ENCODE measurements around the gene LRP1. TPM values are rescaled to one million over a fixed set of nuclear protein-coding genes. Genes with fewer than 3 reads are reported as not detected.

LRP1 gene
- total RNA-seq, 2 donors from 2014 or later = 53.5 to 198 TPM

GRCh38 chr12:57171668-57172067, 43.4 kb downstream of the LRP1 start:
- no peaks in the 10 kb centered on the region for H3K9me3 ChIP-seq
- DNase-seq (ENCODE audit: low spot score) = no peak
- no peaks in the 10 kb centered on the region for H3K27me3 ChIP-seq (replicated peaks; ENCODE audit: insufficient read depth)
- intact Hi-C loops (cut with DNase I) = loop anchor here (2.0 kb wide), 1 partner anchor 47 kb away; no protein-coding TSS in a partner anchor
- WGBS = 47% methylated on average over 4 of the region's 4 CpGs
- no peak overlapping the region for H3K4me3 ChIP-seq
- H3K4me1 ChIP-seq (replicated peaks) = peaks cover 3% of the 10 kb centered on the region
- TF ChIP-seq, protein P1, sequence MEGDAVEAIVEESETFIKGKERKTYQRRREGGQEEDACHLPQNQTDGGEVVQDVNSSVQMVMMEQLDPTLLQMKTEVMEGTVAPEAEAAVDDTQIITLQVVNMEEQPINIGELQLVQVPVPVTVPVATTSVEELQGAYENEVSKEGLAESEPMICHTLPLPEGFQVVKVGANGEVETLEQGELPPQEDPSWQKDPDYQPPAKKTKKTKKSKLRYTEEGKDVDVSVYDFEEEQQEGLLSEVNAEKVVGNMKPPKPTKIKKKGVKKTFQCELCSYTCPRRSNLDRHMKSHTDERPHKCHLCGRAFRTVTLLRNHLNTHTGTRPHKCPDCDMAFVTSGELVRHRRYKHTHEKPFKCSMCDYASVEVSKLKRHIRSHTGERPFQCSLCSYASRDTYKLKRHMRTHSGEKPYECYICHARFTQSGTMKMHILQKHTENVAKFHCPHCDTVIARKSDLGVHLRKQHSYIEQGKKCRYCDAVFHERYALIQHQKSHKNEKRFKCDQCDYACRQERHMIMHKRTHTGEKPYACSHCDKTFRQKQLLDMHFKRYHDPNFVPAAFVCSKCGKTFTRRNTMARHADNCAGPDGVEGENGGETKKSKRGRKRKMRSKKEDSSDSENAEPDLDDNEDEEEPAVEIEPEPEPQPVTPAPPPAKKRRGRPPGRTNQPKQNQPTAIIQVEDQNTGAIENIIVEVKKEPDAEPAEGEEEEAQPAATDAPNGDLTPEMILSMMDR (IDR thresholded peaks at IDR 0.05) = no peak
- no peak for TF ChIP-seq POLR2AphosphoS5 (IDR thresholded peaks at IDR 0.05)
- TF ChIP-seq POLR2A (IDR thresholded peaks at IDR 0.05) = no peak
- H3K36me3 ChIP-seq = peaks cover 0 to 20% of the 10 kb centered on the region in 2 donors
- H3K27ac ChIP-seq = no peak overlapping the region

- Histone ChIP-seq H3K36me3 (peaks cover 0 to 12% of the 10 kb centered on the region in 2 donors), H3K4me3 (no peak overlapping the region), H3K9me3 (no peaks in the 10 kb centered on the region), H3K27ac (no peak overlapping the region), H3K4me1 (replicated peaks) (peaks cover 3% of the 10 kb centered on the region), H3K27me3 (replicated peaks; ENCODE audit: insufficient read depth) (no peaks in the 10 kb centered on the region)
- intact Hi-C loops (cut with DNase I) = loop anchor here (2.0 kb wide), 1 partner anchor 48 kb away; no protein-coding TSS in a partner anchor
- 77% methylated on average over 11 of the region's 11 CpGs for WGBS
- TF ChIP-seq POLR2A (IDR thresholded peaks at IDR 0.05) (no peak), POLR2AphosphoS5 (IDR thresholded peaks at IDR 0.05) (no peak)
- TF ChIP-seq, protein P1 (IDR thresholded peaks at IDR 0.05) = peak in 2 of 4 experiments; percentile 22 to 50
- DNase-seq (ENCODE audit: low spot score) = no peak
Observed at GRCh38 chr12:57173089-57173488, 44.8 kb downstream of the LRP1 start.

DNA sequence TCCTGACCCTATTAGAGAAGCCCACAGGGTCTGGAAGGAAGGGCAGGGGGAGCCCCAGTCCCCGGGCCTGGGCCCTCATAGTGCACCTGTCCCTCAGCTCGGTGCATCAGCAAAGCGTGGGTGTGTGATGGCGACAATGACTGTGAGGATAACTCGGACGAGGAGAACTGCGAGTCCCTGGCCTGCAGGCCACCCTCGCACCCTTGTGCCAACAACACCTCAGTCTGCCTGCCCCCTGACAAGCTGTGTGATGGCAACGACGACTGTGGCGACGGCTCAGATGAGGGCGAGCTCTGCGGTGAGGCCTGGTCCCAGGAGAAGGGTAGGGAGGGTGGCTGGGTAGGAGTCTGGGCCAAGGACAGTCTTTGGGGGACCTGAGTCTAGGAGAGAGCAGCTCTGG, 45.4 kb downstream of the LRP1 start:
- WGBS = 88% methylated on average over 14 of the region's 14 CpGs
- DNase-seq (ENCODE audit: low spot score) = no peak
- H3K4me1 ChIP-seq (replicated peaks) = peaks cover 3% of the 10 kb centered on the region
- intact Hi-C loops (cut with DNase I) = loop anchor here (2.0 kb wide), 1 partner anchor 49 kb away; no protein-coding TSS in a partner anchor
- H3K27me3 ChIP-seq (replicated peaks; ENCODE audit: insufficient read depth) = no peaks in the 10 kb centered on the region
- peaks cover 0 to 11% of the 10 kb centered on the region in 2 donors for H3K36me3 ChIP-seq
- H3K4me3 ChIP-seq = no peak overlapping the region
- H3K27ac ChIP-seq = no peak overlapping the region
- TF ChIP-seq POLR2AphosphoS5 (IDR thresholded peaks at IDR 0.05) = no peak
- TF ChIP-seq, protein P1 (IDR thresholded peaks at IDR 0.05) = no peak
- no peaks in the 10 kb centered on the region for H3K9me3 ChIP-seq

- H3K9me3 ChIP-seq = no peaks in the 10 kb centered on the region
- peaks cover 3 to 19% of the 10 kb centered on the region in 2 donors for H3K36me3 ChIP-seq
- peaks cover 3% of the 10 kb centered on the region for H3K4me1 ChIP-seq (replicated peaks)
- no peaks in the 10 kb centered on the region for H3K27me3 ChIP-seq (replicated peaks; ENCODE audit: insufficient read depth)
- peak overlapping the region; percentile 61 to 72 for H3K27ac ChIP-seq
- TF ChIP-seq POLR2AphosphoS5 (IDR thresholded peaks at IDR 0.05) (peak; percentile 83), POLR2A (IDR thresholded peaks at IDR 0.05) (no peak)
- TF ChIP-seq, protein P1 (IDR thresholded peaks at IDR 0.05) = peak; percentile 70 to 89 (median 78)
- peak; percentile 89 for DNase-seq (ENCODE audit: low spot score)
- WGBS = 15% methylated on average over 29 of the region's 29 CpGs
- H3K4me3 ChIP-seq = no peak overlapping the region
- intact Hi-C loops (cut with DNase I) = no loop called here
Observed at GRCh38 chr12:57175428-57176138, 47.3 kb downstream of the LRP1 start.

- no peak for DNase-seq (ENCODE audit: low spot score)
- 75% methylated on average over 9 of the region's 9 CpGs for WGBS
- Histone ChIP-seq H3K27ac (peak overlapping the region; percentile 61 to 72), H3K27me3 (replicated peaks; ENCODE audit: insufficient read depth) (no peaks in the 10 kb centered on the region), H3K4me1 (replicated peaks) (peaks cover 3% of the 10 kb centered on the region), H3K9me3 (no peaks in the 10 kb centered on the region), H3K4me3 (no peak overlapping the region), H3K36me3 (peaks cover 3 to 19% of the 10 kb centered on the region in 2 donors)
- TF ChIP-seq POLR2A (IDR thresholded peaks at IDR 0.05) (no peak), POLR2AphosphoS5 (IDR thresholded peaks at IDR 0.05) (no peak)
- TF ChIP-seq, protein P1 (IDR thresholded peaks at IDR 0.05) = peak in 1 of 4 experiments; percentile 5
- intact Hi-C loops (cut with DNase I) = no loop called here
Observed at GRCh38 chr12:57176139-57176477, 47.8 kb downstream of the LRP1 start.

All from prostate gland (tissue), 2 donors.